Measurements from ENCODE around the gene TSPAN5.

GRCh38 chr4:98689507-98690174 lies 31.2 kb upstream of the TSPAN5 start:
- TF ChIP-seq CTCF (IDR thresholded peaks at IDR 0.05; ENCODE audit: poor library complexity, severe bottlenecking) (no peak), TAF1 (IDR thresholded peaks at IDR 0.05; ENCODE audit: low read depth) (no peak), EZH2 (IDR thresholded peaks at IDR 0.05; ENCODE audit: borderline replicate concordance, insufficient read depth, low read length, poor library complexity, severe bottlenecking) (no peak), REST (IDR thresholded peaks at IDR 0.05; ENCODE audit: borderline replicate concordance) (no peak)

All from neural cell (in vitro differentiated cells).